H9 (cell line): Measurements from ENCODE around the gene KCNJ16. TPM values are rescaled to one million over a fixed set of nuclear protein-coding genes. Genes with fewer than 3 reads are reported as not detected.

Source experiments
- DNase-seq: peaks from one replicate; pipeline ENCODE4 v3.0.0-alpha.2; 2017
- H2AFZ ChIP-seq: one replicate; pipeline ENCODE4 v1.6.1; 2013; ENCODE audit warnings: mild to moderate bottlenecking, low read length, control low read depth, moderate library complexity
- H2AK5ac ChIP-seq: 2 replicates; pipeline ENCODE4 v1.6.1; 2013; ENCODE audit warnings: low read length, control low read depth, mixed read lengths; ENCODE audit not compliant: insufficient read length
- H2BK120ac ChIP-seq: one replicate; pipeline ENCODE4 v1.6.1; 2013; ENCODE audit warnings: low read depth, mild to moderate bottlenecking, low read length, control low read depth, inconsistent platforms; ENCODE audit not compliant: poor library complexity, severe bottlenecking
- H2BK12ac ChIP-seq: 2 replicates; pipeline ENCODE4 v1.6.1; 2013; ENCODE audit warnings: low read length, control low read depth, mixed read lengths, low read depth; ENCODE audit not compliant: insufficient read length
- H2BK15ac ChIP-seq: 2 replicates; pipeline ENCODE4 v1.6.1; 2013; ENCODE audit warnings: low read depth, low read length, control low read depth
- H2BK20ac ChIP-seq: one replicate; pipeline ENCODE4 v1.6.1; 2013; ENCODE audit warnings: low read depth, mild to moderate bottlenecking, low read length, control low read depth, inconsistent platforms; ENCODE audit not compliant: poor library complexity, severe bottlenecking
- H2BK5ac ChIP-seq: 2 replicates; pipeline ENCODE4 v1.6.1; 2013; ENCODE audit warnings: low read length, control low read depth, mixed read lengths; ENCODE audit not compliant: insufficient read length
- H3K14ac ChIP-seq: 2 replicates; pipeline ENCODE4 v1.6.1; 2013; ENCODE audit warnings: low read length, control low read depth; ENCODE audit not compliant: insufficient read depth
- H3K18ac ChIP-seq: 2 replicates; pipeline ENCODE4 v1.6.1; 2013; ENCODE audit warnings: low read depth, mild to moderate bottlenecking, mixed read lengths, low read length, control low read depth; ENCODE audit not compliant: insufficient read length
- H3K23ac ChIP-seq: 2 replicates; pipeline ENCODE4 v1.6.1; 2013; ENCODE audit warnings: low read length, control low read depth, mixed read lengths, low read depth; ENCODE audit not compliant: insufficient read length
- H3K23me2 ChIP-seq: 2 replicates; pipeline ENCODE4 v1.6.1; 2013; ENCODE audit warnings: low read depth, mild to moderate bottlenecking, mixed read lengths, low read length, control low read depth; ENCODE audit not compliant: insufficient read length, poor library complexity, severe bottlenecking
- H3K27ac ChIP-seq: 2 replicates; pipeline ENCODE4 v1.5.1; 2013; ENCODE audit warnings: low read length, control low read depth, mixed read lengths, low read depth; ENCODE audit not compliant: insufficient read length
- H3K27me3 ChIP-seq: 2 replicates; pipeline ENCODE4 v1.6.1; 2013; ENCODE audit warnings: low read length, control low read depth, inconsistent platforms; ENCODE audit not compliant: insufficient read depth
- H3K4ac ChIP-seq: 2 replicates; pipeline ENCODE4 v1.6.1; 2013; ENCODE audit warnings: low read depth, mild to moderate bottlenecking, control low read depth, inconsistent platforms, low read length, moderate library complexity
- H3K4me1 ChIP-seq: 2 replicates; pipeline ENCODE4 v1.6.1; 2013; ENCODE audit warnings: low read length, control low read depth, inconsistent platforms; ENCODE audit not compliant: insufficient read depth
- H3K4me2 ChIP-seq: 2 replicates; pipeline ENCODE4 v1.6.1; 2013; ENCODE audit warnings: low read length, control low read depth, mixed read lengths; ENCODE audit not compliant: insufficient read length, insufficient read depth
- H3K56ac ChIP-seq: 2 replicates; pipeline ENCODE4 v1.6.1; 2013; ENCODE audit warnings: low read depth, mild to moderate bottlenecking, mixed read lengths, low read length, control low read depth; ENCODE audit not compliant: insufficient read length
- H3K79me1 ChIP-seq: 2 replicates; pipeline ENCODE4 v1.6.1; 2013; ENCODE audit warnings: low read depth, mild to moderate bottlenecking, moderate library complexity, low read length, control low read depth, inconsistent platforms; ENCODE audit not compliant: insufficient read depth, poor library complexity, severe bottlenecking
- H3K79me2 ChIP-seq: 2 replicates; pipeline ENCODE4 v1.6.1; 2013; ENCODE audit warnings: low read length, control low read depth, inconsistent platforms; ENCODE audit not compliant: insufficient read depth
- H3K9ac ChIP-seq: 2 replicates; pipeline ENCODE4 v1.6.1; 2013; ENCODE audit warnings: low read length, control low read depth, mixed read lengths; ENCODE audit not compliant: insufficient read length; ENCODE audit errors: extremely low read depth
- H3K9me3 ChIP-seq: one replicate; pipeline ENCODE4 v1.6.1; 2013; ENCODE audit warnings: low read depth, low read length, inconsistent platforms; ENCODE audit not compliant: control insufficient read depth
- H3T11ph ChIP-seq: one replicate; pipeline ENCODE4 v1.6.1; 2013; ENCODE audit warnings: mild to moderate bottlenecking, low read length, control low read depth, inconsistent platforms
- H4K20me1 ChIP-seq: one replicate; pipeline ENCODE4 v1.6.1; 2013; ENCODE audit not compliant: control insufficient read depth, insufficient read length, insufficient read depth
- H4K5ac ChIP-seq: 2 replicates; pipeline ENCODE4 v1.6.1; 2013; ENCODE audit warnings: low read depth, mild to moderate bottlenecking, mixed read lengths, low read length, control low read depth; ENCODE audit not compliant: insufficient read length
- H4K8ac ChIP-seq: replicated peaks from 2 replicates; pipeline ENCODE4 v1.6.1; 2013; ENCODE audit warnings: low read length, control low read depth, mixed read lengths, low read depth; ENCODE audit not compliant: insufficient read length
- H4K91ac ChIP-seq: 2 replicates; pipeline ENCODE4 v1.6.1; 2013; ENCODE audit warnings: low read depth, mild to moderate bottlenecking, moderate library complexity, mixed read lengths, low read length, control low read depth; ENCODE audit not compliant: insufficient read length
- H3K27ac Mint-ChIP-seq, 3 experiments: 2 replicates in 2 of 3; 3 replicates in 1 of 3; pipeline ENCODE4 v1.8.0; 2020 to 2021; ENCODE audit warnings: mixed read lengths in 3 of 3, mild to moderate bottlenecking in 1 of 3, moderate library complexity in 1 of 3
- H3K27me3 Mint-ChIP-seq: 2 replicates; pipeline ENCODE4 v1.8.0; 2021; ENCODE audit warnings: low read depth, mild to moderate bottlenecking, moderate library complexity, mixed read lengths
- H3K36me3 Mint-ChIP-seq, 3 experiments: 2 replicates in 2 of 3; 3 replicates in 1 of 3; pipeline ENCODE4 v1.8.0; 2020 to 2021; ENCODE audit warnings: low read depth in 3 of 3, mixed read lengths in 3 of 3; ENCODE audit not compliant: insufficient read depth in 1 of 3
- H3K4me1 Mint-ChIP-seq, 2 experiments: 2 replicates each; pipeline ENCODE4 v1.8.0; 2020; ENCODE audit warnings: mixed read lengths in 2 of 2
- H3K4me3 Mint-ChIP-seq, 2 experiments: 2 replicates in 1 of 2; 3 replicates in 1 of 2; pipeline ENCODE4 v1.8.0; 2020 to 2021; ENCODE audit warnings: mild to moderate bottlenecking in 2 of 2, mixed read lengths in 2 of 2, moderate library complexity in 1 of 2
- H3K9me3 Mint-ChIP-seq, 2 experiments: 2 replicates in 1 of 2; 3 replicates in 1 of 2; pipeline ENCODE4 v1.8.0; 2020; ENCODE audit warnings: mild to moderate bottlenecking in 2 of 2, mixed read lengths in 2 of 2, moderate library complexity in 1 of 2
- CTCF ChIP-seq: fragments of 200-600 bp; sonication (generic); conservative IDR thresholded peaks from 3 replicates; pipeline ENCODE4 v1.8.0; 2021; ENCODE audit warnings: antibody characterized with exemption, mild to moderate bottlenecking
- WGBS: extraction: QIAGEN DNeasy Blood & Tissue Kit; methylation state at CpG from one replicate; pipeline ENCODE4 v1.1.7; 2013; ENCODE audit warnings: missing lambda C conversion rate, low lambda C conversion rate, mixed read lengths; ENCODE audit not compliant: insufficient read length; ENCODE audit errors: extremely low coverage; 5-methylcytosine and 5-hydroxymethylcytosine counted together
- long read RNA-seq: library from polyadenylated mRNA; unstranded; transcript quantifications from one replicate; pipeline ENCODE4 v2.0.0, GENCODE V29; 2020
- total RNA-seq: library from RNA; stranded (reverse); gene quantifications from 2 replicates; pipeline ENCODE4 v1.2.1, GENCODE V29; 2021

KCNJ16 gene
- total RNA-seq = not detected in 2 replicates
- long read RNA-seq = 0 reads

GRCh38 chr17:70074956-70075355 lies at the start of gene KCNJ16:
KCNJ16 (plus strand) TSS chr17:70075225; CDS start chr17:70132088, 56,863 bp downstream.
- no peak within 1 kb of the TSS for H2BK5ac ChIP-seq
- Mint-ChIP-seq H3K27me3 (no peaks in the 10 kb centered on the region), H3K9me3 (no peaks in the 10 kb centered on the region; a peak in 1 of 5 replicates), H3K4me1 (peaks cover 8 to 13% of the 10 kb centered on the region in 2 experiments), H3K27ac (no peak within 1 kb of the TSS; a peak in 2 of 7 replicates), H3K36me3 (no peaks in the 10 kb centered on the region), H3K4me3 (no peak within 1 kb of the TSS)
- H3K14ac ChIP-seq = no peak within 1 kb of the TSS
- no peaks in the 10 kb centered on the region for H4K20me1 ChIP-seq
- no peak within 1 kb of the TSS for H2BK15ac ChIP-seq
- no peak within 1 kb of the TSS for H3T11ph ChIP-seq
- H4K8ac ChIP-seq = no peak within 1 kb of the TSS
- H3K23ac ChIP-seq = no peak within 1 kb of the TSS
- no peak within 1 kb of the TSS for H3K4ac ChIP-seq
- H4K91ac ChIP-seq = no peak within 1 kb of the TSS
- no peaks in the 10 kb centered on the region for H3K9me3 ChIP-seq
- H2BK12ac ChIP-seq = no peak within 1 kb of the TSS
- no peak for TF ChIP-seq CTCF
- H3K79me1 ChIP-seq = no peaks in the 10 kb centered on the region
- H2AK5ac ChIP-seq = no peak within 1 kb of the TSS
- no peak within 1 kb of the TSS for H3K27ac ChIP-seq
- H3K4me2 ChIP-seq = no peak within 1 kb of the TSS
- H2BK20ac ChIP-seq = no peak within 1 kb of the TSS
- H3K9ac ChIP-seq = no peak within 1 kb of the TSS
- H3K18ac ChIP-seq = no peak within 1 kb of the TSS
- no peak within 1 kb of the TSS for H2BK120ac ChIP-seq
- no peaks in the 10 kb centered on the region for H3K23me2 ChIP-seq
- H4K5ac ChIP-seq = no peak within 1 kb of the TSS
- no peaks in the 10 kb centered on the region; the same call in 1 of the 2 replicates for H3K4me1 ChIP-seq
- H2AFZ ChIP-seq = no peak within 1 kb of the TSS
- no peaks in the 10 kb centered on the region for H3K79me2 ChIP-seq
- no peaks in the 10 kb centered on the region for H3K27me3 ChIP-seq
- no CpG with 5 or more reads among the region's 4 CpGs for WGBS
- no peak for DNase-seq
- H3K56ac ChIP-seq = no peak within 1 kb of the TSS
